Activated CD4-positive, alpha-beta T cell treated with anti-CD3 and anti-CD28 coated beads, Interleukin-2, amount 50 U/mL, for 16 hours (primary cell): ENCODE data around the gene PHACTR3.

Experiments
- DNase-seq: peaks from one replicate; pipeline ENCODE4 v3.0.0-alpha.2; 2020

Gene PHACTR3

DNA sequence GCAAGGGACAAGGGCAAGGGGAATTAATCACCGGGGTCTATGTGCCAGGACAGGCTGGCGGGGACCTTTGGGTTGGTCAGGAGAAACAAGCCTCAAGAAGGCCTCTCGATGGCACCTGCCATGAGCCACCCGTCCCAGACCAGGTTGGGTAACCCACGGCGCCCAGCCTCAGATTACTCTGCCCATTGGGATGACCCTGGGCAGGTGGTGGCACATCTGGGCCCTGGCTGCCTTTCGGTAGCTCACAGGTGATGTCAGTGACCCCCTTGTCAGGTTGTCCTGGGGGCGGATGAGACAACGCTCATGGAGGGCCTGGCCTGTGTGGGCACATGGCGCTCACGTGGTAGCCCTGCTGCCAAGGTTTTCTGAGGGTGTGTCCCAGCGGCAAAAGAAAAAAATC lies 176.9 kb downstream of the PHACTR3 start:
- DNase-seq, result no peak

DNA sequence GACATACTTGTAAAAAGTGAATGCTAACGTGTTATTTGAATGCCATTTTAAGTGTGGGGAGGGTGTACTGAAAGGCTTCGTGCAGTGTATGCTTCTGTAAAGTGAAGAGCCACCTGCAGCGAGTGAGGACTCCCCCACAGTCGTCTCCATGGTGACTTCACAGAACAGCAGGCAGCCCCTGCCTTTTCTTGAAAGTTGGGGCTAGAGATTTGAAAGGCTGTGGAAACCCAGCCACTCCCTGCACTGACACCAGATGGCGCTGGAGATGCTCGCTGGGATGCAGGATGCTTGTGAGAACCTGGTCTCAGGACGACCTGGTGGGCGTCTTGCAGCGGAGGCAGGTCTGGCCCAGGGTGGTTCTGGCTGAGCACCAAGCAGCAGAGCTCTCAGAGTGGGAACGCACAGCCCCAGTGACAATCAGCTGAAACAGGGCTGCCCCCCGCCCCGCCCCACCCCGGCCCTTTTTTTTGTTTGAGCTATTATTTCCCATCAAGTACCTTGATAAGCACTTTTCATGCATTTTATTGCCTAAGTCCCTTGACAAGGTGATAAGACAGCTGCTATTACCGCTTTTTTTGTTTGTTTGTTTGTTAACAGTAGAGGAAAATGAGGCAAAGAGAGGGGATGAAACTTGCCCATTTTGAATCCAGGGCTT lies 178.8 kb downstream of the PHACTR3 start:
- peak; percentile 41 for DNase-seq

DNA sequence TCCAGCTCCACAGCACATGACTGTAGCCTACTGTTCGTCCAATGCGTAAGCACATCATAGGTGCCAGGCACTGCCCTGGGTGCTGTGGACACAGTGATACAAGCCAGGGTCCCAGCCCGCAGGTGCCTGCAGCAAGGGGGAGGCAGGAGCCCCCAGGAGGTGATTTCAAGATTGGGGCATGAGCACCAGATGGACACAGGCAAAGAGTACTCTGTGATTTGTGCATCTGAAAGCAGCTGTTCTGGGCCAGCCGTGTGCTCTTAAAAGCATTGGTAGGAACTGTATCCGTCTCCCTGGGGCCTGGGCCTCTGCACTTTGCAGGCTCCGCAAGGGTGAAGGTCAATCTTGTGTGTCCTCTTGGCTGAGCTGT lies 179.3 kb downstream of the PHACTR3 start:
- DNase-seq, result no peak

- no peak for DNase-seq
Measured at GRCh38 chr20:59784365-59784764, 180.0 kb downstream of the PHACTR3 start.

DNA sequence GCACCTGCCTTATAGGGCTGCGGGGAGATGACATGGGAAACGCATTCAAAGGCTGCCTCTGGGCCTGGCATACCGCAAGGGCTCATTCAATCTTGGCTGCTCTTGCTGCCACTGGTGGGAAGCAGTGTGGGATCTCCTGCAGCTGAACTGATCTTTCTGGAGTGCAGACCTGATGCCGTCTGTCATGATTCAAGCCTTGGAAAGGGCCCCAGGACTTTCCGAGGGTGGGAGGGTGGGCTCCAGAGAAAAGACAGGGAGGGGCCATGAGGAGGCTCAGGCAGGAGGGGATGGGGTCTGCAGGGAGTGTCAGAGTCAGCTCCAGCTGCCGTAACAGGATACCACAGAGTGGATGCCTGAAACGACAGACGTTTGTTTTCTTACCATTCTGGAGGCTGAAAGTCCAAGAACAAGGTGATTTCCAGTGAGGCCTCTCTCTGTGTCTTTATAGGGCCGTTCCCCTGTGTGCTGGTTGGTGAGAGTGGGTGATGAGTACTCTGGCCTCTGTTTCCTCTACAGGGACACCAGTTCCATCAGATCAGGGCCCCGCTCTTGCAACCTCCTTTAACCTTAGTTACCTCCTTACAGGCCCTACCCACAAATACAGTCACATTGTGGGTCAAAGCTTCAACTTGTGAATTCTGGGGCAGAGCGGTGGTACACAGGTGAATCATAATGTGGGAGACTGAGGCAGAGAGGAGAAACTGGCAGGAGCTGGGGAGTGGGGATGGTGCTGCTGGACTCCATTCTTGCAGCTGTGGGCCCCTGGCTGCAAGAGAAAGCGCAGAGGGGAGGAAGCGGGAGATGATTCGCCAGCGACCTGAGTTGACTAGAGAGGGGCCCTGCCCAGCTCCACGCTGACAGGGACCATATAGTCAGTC lies 180.7 kb downstream of the PHACTR3 start:
- DNase-seq, result no peak

DNA sequence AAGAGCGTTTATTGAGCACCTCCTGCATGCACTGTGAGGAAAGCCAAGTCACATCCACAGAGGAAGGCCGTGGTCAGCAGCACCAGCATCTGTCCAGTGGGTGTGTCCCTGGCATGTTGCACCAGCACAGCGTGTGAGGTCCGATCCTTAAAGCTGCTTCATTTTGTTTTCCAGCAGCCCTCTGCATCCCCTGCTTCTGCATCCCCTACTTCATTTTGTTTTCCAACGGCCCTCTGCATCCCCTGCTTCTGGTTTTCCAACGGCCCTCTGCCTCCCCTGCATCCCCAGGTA lies 181.3 kb downstream of the PHACTR3 start:
- DNase-seq, result no peak

- DNase-seq, result no peak
Measured at GRCh38 chr20:59785986-59786795, 181.9 kb downstream of the PHACTR3 start.

- DNase-seq, result no peak
Measured at GRCh38 chr20:59786801-59787537, 182.6 kb downstream of the PHACTR3 start.

- DNase-seq, result no peak
Measured at GRCh38 chr20:59787538-59787890, 183.2 kb downstream of the PHACTR3 start.

DNA sequence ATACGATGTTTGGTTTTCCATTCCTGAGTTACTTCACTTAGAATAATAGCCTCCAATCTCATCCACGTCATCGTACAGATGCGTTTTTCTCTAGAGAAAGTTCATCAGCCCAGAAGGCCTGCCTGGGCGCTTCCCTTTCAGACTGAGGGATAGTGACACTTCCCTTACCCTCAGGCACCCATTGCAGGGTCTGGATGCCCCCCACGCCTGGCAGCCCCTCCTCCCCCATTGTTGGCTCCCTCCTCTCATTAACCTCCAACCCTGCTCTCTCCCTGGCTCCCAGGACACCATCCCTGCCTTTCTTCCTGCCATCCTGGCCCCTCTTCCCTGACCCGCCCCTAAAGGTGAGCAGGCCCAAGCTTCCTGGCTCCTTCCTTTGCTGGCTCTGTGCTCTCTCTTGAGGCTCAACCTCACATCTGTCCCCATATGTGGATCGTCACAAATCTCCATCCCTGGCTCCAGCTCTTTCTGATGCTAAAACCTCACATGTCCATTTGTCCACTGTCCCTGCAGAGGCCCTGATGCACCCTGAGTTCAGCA lies 183.9 kb downstream of the PHACTR3 start:
- DNase-seq, result no peak

GRCh38 chr20:59788811-59789397 lies 184.6 kb downstream of the PHACTR3 start:
- no peak for DNase-seq

DNA sequence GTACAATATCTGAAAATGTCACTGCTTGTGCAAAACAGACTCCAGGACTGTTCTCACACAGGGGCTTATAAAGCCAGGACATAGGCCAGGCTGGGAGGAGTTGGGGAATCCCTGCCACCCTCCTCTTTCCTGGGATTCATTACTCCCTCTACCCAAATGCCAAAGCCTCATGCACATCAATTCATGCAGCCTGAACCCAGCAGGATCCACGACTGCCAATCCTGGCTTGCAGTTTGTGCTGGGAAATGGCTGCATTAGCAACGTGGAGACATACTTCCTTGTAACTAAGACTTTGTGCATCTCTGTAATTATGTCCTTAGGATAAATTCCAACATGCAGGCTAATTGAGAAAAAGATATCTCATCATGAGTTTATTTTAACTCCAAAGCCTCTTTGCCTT lies 185.3 kb downstream of the PHACTR3 start:
- no peak for DNase-seq

- DNase-seq, result no peak
Measured at GRCh38 chr20:59790346-59790745, 186.0 kb downstream of the PHACTR3 start.

DNA sequence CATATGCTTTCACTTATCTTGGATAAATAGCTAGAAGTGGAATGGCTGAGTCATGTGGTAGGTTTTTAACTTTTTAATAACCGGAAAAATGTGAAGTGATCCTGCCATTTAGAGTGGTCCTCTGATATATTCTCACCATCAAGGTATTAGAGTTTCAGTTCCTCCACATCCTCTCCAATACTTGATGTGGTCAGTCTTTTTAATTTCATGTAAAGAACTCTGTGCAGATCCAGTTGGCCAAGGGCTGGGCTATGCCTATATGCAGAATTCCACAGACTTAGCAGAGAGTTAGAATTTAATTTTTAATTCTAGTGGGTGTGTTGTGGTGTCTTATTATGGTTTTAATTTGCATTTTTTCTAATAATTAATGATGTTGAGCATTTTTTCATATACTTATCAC lies 188.0 kb downstream of the PHACTR3 start:
- no peak for DNase-seq

DNA sequence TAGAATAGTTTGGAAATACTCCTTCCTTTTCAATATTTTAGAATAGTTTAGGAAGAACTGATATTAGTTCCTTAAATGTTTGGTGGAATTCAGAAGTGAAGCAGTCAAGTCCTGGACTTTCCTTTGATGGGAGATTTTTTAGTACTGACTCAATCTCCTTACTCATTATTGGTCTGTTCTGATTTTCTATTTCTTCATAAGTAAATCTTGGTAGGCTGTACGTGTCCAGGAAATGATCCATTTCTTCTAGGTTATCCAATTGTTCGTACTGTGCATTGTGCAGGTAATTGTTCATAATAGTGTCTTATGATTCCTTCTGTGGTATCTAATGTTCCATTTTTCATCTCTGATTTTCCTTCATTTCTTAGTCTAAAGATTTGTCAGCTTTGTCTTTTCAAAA lies 190.2 kb downstream of the PHACTR3 start:
- DNase-seq, result no peak

DNA sequence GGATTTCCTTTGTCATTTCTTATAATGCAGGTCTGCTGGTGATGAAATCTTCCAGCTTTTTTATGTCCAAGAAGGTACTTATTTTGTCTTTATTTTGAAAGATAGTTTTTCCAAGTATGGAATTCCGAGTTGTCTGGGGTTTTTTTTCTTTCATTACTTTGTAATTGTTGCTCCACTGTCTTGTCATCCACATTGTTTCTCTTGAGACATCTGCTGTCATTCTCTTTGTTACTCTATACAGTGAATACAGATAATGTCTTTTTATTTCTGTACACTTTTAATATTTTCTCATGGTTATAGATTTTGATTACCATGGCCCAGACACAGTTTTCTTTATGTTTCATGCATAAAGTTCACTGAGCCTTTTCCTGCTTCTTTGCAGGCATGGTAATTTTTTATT lies 196.0 kb downstream of the PHACTR3 start:
- no peak for DNase-seq

DNA sequence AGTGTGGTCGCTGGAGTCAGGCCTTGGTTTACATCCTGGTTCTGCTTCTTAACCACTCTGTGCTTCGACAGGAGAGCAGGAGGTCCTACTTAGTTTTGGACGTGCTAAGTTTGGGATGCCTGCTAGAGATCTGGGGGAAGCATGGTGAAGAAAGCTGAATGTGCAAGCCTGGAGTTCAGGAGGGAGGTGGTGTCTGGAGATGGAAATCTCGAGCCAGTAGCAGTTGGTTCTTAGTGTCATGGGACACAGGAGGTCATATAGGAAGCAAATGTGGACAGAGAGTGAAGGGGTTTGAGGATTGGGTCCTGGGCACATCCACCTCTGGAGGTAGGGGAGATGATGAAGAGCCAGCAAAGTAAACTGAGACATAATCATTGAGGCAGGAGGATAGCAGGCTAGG lies 197.7 kb downstream of the PHACTR3 start:
- no peak for DNase-seq

GRCh38 chr20:59802471-59803221 lies 198.3 kb downstream of the PHACTR3 start:
- no peak for DNase-seq

- DNase-seq, result no peak
Measured at GRCh38 chr20:59804347-59804746, 200.0 kb downstream of the PHACTR3 start.

DNA sequence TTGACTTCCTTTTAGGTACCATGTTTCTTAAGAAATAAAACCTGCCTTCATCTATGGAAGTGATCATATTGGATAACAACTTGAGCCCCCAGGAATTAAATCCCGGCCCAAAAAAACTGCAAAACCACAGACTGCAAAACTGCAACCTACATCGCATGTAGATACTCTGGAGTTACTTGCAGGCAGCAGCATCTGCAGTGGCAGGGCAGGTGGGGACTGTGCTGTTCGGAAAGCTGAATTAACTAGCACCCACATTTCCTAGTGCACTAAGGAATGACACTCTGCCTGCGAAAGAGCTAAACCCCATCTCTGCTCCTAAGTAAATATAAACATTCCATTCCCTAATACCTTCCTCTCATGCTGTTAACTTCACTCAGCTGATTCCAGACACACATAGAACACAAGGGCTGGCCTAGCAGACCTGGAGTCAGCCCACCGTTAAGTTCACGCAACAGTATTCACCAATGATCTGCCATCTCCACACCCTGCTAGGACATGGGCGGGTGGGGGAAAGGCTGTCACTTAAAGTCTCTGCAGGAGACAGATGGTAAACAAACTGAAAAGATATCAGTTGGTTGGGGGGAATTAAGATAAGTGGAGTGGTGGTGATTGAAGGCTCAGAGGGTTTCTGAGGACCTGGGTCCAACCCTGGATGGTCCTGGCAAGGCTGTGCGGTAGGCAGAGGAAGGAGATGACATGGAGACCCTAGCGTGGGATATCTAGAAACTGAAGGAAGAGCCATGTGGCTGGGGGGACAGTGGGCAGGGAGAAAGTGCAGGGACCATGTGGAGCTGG lies 200.7 kb downstream of the PHACTR3 start:
- DNase-seq, result no peak
